Brain microvascular endothelial cell (primary cell): Measurements from ENCODE around the gene STRAP.

Experiments
- DNase-seq: peaks from one replicate; pipeline ENCODE4 v3.0.0-alpha.2; 2020
- H3K27ac ChIP-seq: fragments of 250-450 bp; sonication (Bioruptor Pico); 2 replicates; pipeline ENCODE4 v1.5.1; 2020; ENCODE audit warnings: mild to moderate bottlenecking, moderate library complexity
- H3K27me3 ChIP-seq: fragments of 250-450 bp; sonication (Bioruptor Pico); replicated peaks from 2 replicates; pipeline ENCODE4 v1.5.1; 2020; ENCODE audit warnings: mild to moderate bottlenecking
- H3K36me3 ChIP-seq: fragments of 250-450 bp; sonication (Bioruptor Pico); replicated peaks from 2 replicates; pipeline ENCODE4 v1.5.1; 2020; ENCODE audit warnings: mild to moderate bottlenecking
- H3K4me3 ChIP-seq: 2 replicates; pipeline ENCODE4 v1.5.1; 2011; ENCODE audit warnings: low read depth, mild to moderate bottlenecking, control low read depth, low read length, moderate library complexity
- in situ Hi-C: cut with HindIII; loops from 2 replicates; pipeline ENCODE4 v1.10.0; 2017; ENCODE audit warnings: low sequenced_read_pairs, low pct_ligation_motif_present
- TF ChIP-seq, protein P1 (sequence below): IDR thresholded peaks from 2 replicates; pipeline ENCODE4 v1.5.1; 2011; ENCODE audit warnings: low read depth, mild to moderate bottlenecking, moderate library complexity, low read length, control low read depth, inconsistent platforms; ENCODE audit errors: missing control alignments

Gene STRAP

GRCh38 chr12:15859116-15859515, 23.1 kb upstream of the STRAP start:
- Histone ChIP-seq H3K27ac (no peak overlapping the region), H3K4me3 (no peak overlapping the region), H3K27me3 (no peaks in the 10 kb centered on the region), H3K36me3 (no peaks in the 10 kb centered on the region)
- in situ Hi-C loops, result no loop called here
- TF ChIP-seq, protein P1, sequence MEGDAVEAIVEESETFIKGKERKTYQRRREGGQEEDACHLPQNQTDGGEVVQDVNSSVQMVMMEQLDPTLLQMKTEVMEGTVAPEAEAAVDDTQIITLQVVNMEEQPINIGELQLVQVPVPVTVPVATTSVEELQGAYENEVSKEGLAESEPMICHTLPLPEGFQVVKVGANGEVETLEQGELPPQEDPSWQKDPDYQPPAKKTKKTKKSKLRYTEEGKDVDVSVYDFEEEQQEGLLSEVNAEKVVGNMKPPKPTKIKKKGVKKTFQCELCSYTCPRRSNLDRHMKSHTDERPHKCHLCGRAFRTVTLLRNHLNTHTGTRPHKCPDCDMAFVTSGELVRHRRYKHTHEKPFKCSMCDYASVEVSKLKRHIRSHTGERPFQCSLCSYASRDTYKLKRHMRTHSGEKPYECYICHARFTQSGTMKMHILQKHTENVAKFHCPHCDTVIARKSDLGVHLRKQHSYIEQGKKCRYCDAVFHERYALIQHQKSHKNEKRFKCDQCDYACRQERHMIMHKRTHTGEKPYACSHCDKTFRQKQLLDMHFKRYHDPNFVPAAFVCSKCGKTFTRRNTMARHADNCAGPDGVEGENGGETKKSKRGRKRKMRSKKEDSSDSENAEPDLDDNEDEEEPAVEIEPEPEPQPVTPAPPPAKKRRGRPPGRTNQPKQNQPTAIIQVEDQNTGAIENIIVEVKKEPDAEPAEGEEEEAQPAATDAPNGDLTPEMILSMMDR, result no peak
- DNase-seq, result no peak

DNA sequence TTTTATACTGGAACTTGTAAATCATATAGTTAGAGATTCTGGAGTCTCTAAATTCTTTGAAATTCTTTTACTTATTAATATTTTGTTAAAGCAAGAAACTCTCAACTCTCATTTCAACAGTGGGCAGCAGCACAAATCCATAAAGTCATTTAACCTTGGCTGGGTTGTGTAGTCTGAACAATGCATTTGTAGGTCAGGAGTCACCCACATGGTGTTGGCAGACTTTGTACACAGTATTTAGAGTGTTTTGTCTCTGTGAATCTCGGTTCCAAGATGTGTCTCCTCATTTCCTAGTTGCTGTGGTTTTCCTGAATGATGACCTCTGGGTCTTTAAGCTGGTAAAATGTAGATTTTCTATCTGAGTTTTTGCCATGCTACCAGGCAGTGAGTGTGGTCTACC, 20.8 kb upstream of the STRAP start:
- no peak for DNase-seq
- TF ChIP-seq, protein P1, result no peak
- in situ Hi-C loops, result no loop called here

GRCh38 chr12:15862840-15863239, 19.3 kb upstream of the STRAP start:
- Histone ChIP-seq H3K36me3 (no peaks in the 10 kb centered on the region), H3K27me3 (no peaks in the 10 kb centered on the region), H3K4me3 (no peak overlapping the region), H3K27ac (no peak overlapping the region)
- in situ Hi-C loops, result no loop called here
- TF ChIP-seq, protein P1, result no peak
- no peak for DNase-seq

More for the DNA sequence above, 20.8 kb upstream of the STRAP start:
- Histone ChIP-seq H3K27ac (no peak overlapping the region), H3K36me3 (no peaks in the 10 kb centered on the region), H3K27me3 (no peaks in the 10 kb centered on the region), H3K4me3 (no peak overlapping the region)

- Histone ChIP-seq H3K27me3 (no peaks in the 10 kb centered on the region), H3K4me3 (no peak overlapping the region), H3K36me3 (no peaks in the 10 kb centered on the region), H3K27ac (no peak overlapping the region)
- no peak for DNase-seq
- in situ Hi-C loops, result no loop called here
- TF ChIP-seq, protein P1, result no peak
Observed at GRCh38 chr12:15863372-15863771, 18.8 kb upstream of the STRAP start.

GRCh38 chr12:15863984-15864383, 18.2 kb upstream of the STRAP start:
- no peaks in the 10 kb centered on the region for H3K36me3 ChIP-seq
- no peak for DNase-seq
- in situ Hi-C loops, result no loop called here
- no peaks in the 10 kb centered on the region for H3K27me3 ChIP-seq
- TF ChIP-seq, protein P1, result no peak
- no peak overlapping the region for H3K4me3 ChIP-seq
- no peak overlapping the region for H3K27ac ChIP-seq

DNA sequence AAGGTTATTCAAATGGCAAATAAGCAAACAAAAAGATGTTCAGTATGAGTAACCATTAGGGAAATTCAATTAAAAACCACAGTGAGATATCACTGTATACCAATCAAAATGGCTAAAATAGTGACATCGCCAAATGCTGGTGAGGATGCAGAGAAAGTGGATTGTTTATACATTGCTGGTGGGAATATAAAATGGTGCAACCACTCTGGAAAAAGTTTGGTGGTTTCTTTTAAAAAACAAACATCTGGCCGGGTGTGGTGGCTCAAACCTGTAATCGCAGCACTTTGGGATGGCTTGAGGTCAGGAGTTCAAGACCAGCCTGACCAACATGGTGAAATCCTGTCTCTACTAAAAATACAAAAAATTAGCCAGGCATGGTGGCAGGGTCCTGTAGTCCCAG, 14.0 kb upstream of the STRAP start:
- no peaks in the 10 kb centered on the region for H3K27me3 ChIP-seq
- TF ChIP-seq, protein P1, result no peak
- H3K36me3 ChIP-seq, result no peaks in the 10 kb centered on the region
- DNase-seq, result no peak
- in situ Hi-C loops, result no loop called here
- H3K4me3 ChIP-seq, result no peak overlapping the region
- no peak overlapping the region for H3K27ac ChIP-seq
